Measurements from ENCODE around the gene RB1. TPM values are rescaled to one million over a fixed set of nuclear protein-coding genes. Genes with fewer than 3 reads are reported as not detected.

Gene RB1
- polyA plus RNA-seq, 1 donor from 2014 or later: 29.5 TPM

GRCh38 chr13:48493851-48494250 lies 190.3 kb downstream of the RB1 start:
- H3K9me3 ChIP-seq (ENCODE audit: low read length): no peaks in the 10 kb centered on the region
- no peaks in the 10 kb centered on the region for H3K9me2 ChIP-seq (ENCODE audit: insufficient read depth, low read length)
- no peak overlapping the region for H3K27ac ChIP-seq (ENCODE audit: low read length)
- no peaks in the 10 kb centered on the region for H3K79me2 ChIP-seq (replicated peaks; ENCODE audit: insufficient read depth, low read length)
- no peak overlapping the region for H2AFZ ChIP-seq (ENCODE audit: low read depth, low read length)
- H3K4me3 ChIP-seq (ENCODE audit: low read length): no peak overlapping the region
- no peaks in the 10 kb centered on the region for H3F3A ChIP-seq (ENCODE audit: insufficient read depth, low read length, poor library complexity, severe bottlenecking)
- H3K9ac ChIP-seq (ENCODE audit: low read length): no peak overlapping the region
- H3K4me2 ChIP-seq (ENCODE audit: low read length): no peak overlapping the region
- no peaks in the 10 kb centered on the region for H4K20me1 ChIP-seq (ENCODE audit: insufficient read depth)
- H3K27me3 ChIP-seq (ENCODE audit: insufficient read depth, low read depth, low read length): no peaks in the 10 kb centered on the region
- H3K36me3 ChIP-seq (ENCODE audit: insufficient read depth, low read length): no peaks in the 10 kb centered on the region
- TF ChIP-seq POLR2AphosphoS5 (IDR thresholded peaks at IDR 0.05) (no peak), CTCF (IDR thresholded peaks at IDR 0.05; ENCODE audit: poor library complexity, severe bottlenecking) (no peak), REST (IDR thresholded peaks at IDR 0.05; ENCODE audit: borderline replicate concordance) (no peak), RAD21 (conservative IDR thresholded peaks at IDR 0.05) (no peak), EZH2 (IDR thresholded peaks at IDR 0.05; ENCODE audit: borderline replicate concordance, insufficient read depth, low read length, poor library complexity, severe bottlenecking) (no peak), SMC3 (conservative IDR thresholded peaks at IDR 0.05; ENCODE audit: poor library complexity) (no peak), MXI1 (conservative IDR thresholded peaks at IDR 0.05; ENCODE audit: poor library complexity, severe bottlenecking) (no peak), TAF1 (IDR thresholded peaks at IDR 0.05; ENCODE audit: low read depth) (no peak), EP300 (conservative IDR thresholded peaks at IDR 0.05; ENCODE audit: poor library complexity, severe bottlenecking) (no peak)

GRCh38 chr13:48494874-48495273 lies 191.3 kb downstream of the RB1 start:
- no peak overlapping the region for H3K4me2 ChIP-seq (ENCODE audit: low read length)
- no peak overlapping the region for H3K4me3 ChIP-seq (ENCODE audit: low read length)
- no peak overlapping the region for H3K27ac ChIP-seq (ENCODE audit: low read length)
- H3K36me3 ChIP-seq (ENCODE audit: insufficient read depth, low read length): no peaks in the 10 kb centered on the region
- no peak overlapping the region for H3K9ac ChIP-seq (ENCODE audit: low read length)
- H3F3A ChIP-seq (ENCODE audit: insufficient read depth, low read length, poor library complexity, severe bottlenecking): no peaks in the 10 kb centered on the region
- TF ChIP-seq MXI1 (conservative IDR thresholded peaks at IDR 0.05; ENCODE audit: poor library complexity, severe bottlenecking) (no peak), CTCF (IDR thresholded peaks at IDR 0.05; ENCODE audit: poor library complexity, severe bottlenecking) (no peak), RAD21 (conservative IDR thresholded peaks at IDR 0.05) (no peak), TAF1 (IDR thresholded peaks at IDR 0.05; ENCODE audit: low read depth) (no peak), REST (IDR thresholded peaks at IDR 0.05; ENCODE audit: borderline replicate concordance) (no peak), EP300 (conservative IDR thresholded peaks at IDR 0.05; ENCODE audit: poor library complexity, severe bottlenecking) (no peak), POLR2AphosphoS5 (IDR thresholded peaks at IDR 0.05) (no peak), EZH2 (IDR thresholded peaks at IDR 0.05; ENCODE audit: borderline replicate concordance, insufficient read depth, low read length, poor library complexity, severe bottlenecking) (no peak), SMC3 (conservative IDR thresholded peaks at IDR 0.05; ENCODE audit: poor library complexity) (no peak)
- H3K9me2 ChIP-seq (ENCODE audit: insufficient read depth, low read length): no peaks in the 10 kb centered on the region
- no peaks in the 10 kb centered on the region for H3K79me2 ChIP-seq (replicated peaks; ENCODE audit: insufficient read depth, low read length)
- H2AFZ ChIP-seq (ENCODE audit: low read depth, low read length): no peak overlapping the region
- no peaks in the 10 kb centered on the region for H4K20me1 ChIP-seq (ENCODE audit: insufficient read depth)
- no peaks in the 10 kb centered on the region for H3K27me3 ChIP-seq (ENCODE audit: insufficient read depth, low read depth, low read length)
- no peaks in the 10 kb centered on the region for H3K9me3 ChIP-seq (ENCODE audit: low read length)

Data from neural cell (in vitro differentiated cells).